HepG2 (cell line): Measurements from ENCODE around the gene FBXO48. TPM values are rescaled to one million over a fixed set of nuclear protein-coding genes. Genes with fewer than 3 reads are reported as not detected.
A peak's percentile ranks its signal among the peaks of the same experiment; 100 is the strongest.

Experiments used
- CREM ChIP-seq, 2 experiments: sonication (generic) in 1 of 2; formaldehyde crosslinking in 1 of 2; IDR thresholded peaks; 2 replicates each; pipeline versions ENCODE4 v1.4.0 to v1.6.1; 2016 to 2020; ENCODE audit warnings: antibody characterized with exemption in 1 of 2, mild to moderate bottlenecking in 1 of 2, missing genetic modification reagents in 1 of 2
- LBX2 ChIP-seq: sonication (generic); formaldehyde crosslinking; IDR thresholded peaks from 2 replicates; pipeline ENCODE4 v1.5.0; 2020; ENCODE audit warnings: missing genetic modification reagents, mild to moderate bottlenecking, borderline replicate concordance
- MYPOP ChIP-seq: sonication (generic); formaldehyde crosslinking; IDR thresholded peaks from 2 replicates; pipeline ENCODE4 v1.8.1; 2023; ENCODE audit warnings: mild to moderate bottlenecking, moderate library complexity, missing genetic modification reagents
- RFX5 ChIP-seq: IDR thresholded peaks from 2 replicates; pipeline ENCODE4 v1.6.1; 2011; ENCODE audit warnings: low read depth, low read length, improper control_type of control experiment
- ZNF225 ChIP-seq: sonication (generic); formaldehyde crosslinking; IDR thresholded peaks from 2 replicates; pipeline ENCODE4 v1.4.0; 2020; ENCODE audit warnings: mild to moderate bottlenecking, missing genetic modification reagents
- ZNF333 ChIP-seq: sonication (generic); formaldehyde crosslinking; IDR thresholded peaks from 2 replicates; pipeline ENCODE4 v1.4.0; 2020; ENCODE audit warnings: mild to moderate bottlenecking, missing genetic modification reagents, borderline replicate concordance
- ZNF574 ChIP-seq: sonication (generic); formaldehyde crosslinking; IDR thresholded peaks from 2 replicates; pipeline ENCODE4 v1.4.0; 2020; ENCODE audit warnings: missing genetic modification reagents
- ZNF646 ChIP-seq: sonication (generic); formaldehyde crosslinking; IDR thresholded peaks from 2 replicates; pipeline ENCODE4 v1.9.0; 2021; ENCODE audit warnings: mild to moderate bottlenecking, missing genetic modification reagents
- polyA plus RNA-seq, 8 experiments: library from polyadenylated mRNA; depleted of rRNA in 3 of 8; stranded (reverse) in 7 of 8; unstranded in 1 of 8; fragments of >200 nt; fragmentation: Illumina TruSeq in 4 of 8; extraction: Trizol in 4 of 8; gene quantifications; 2 replicates each; pipeline versions ENCODE4 v1.2.1 to v1.2.3, GENCODE V29; 2011 to 2016; ENCODE audit warnings: low read depth in 4 of 8, missing spikeins in 1 of 8, mixed read lengths in 1 of 8; ENCODE audit not compliant: insufficient read depth in 1 of 8
- total RNA-seq, 5 experiments: library from RNA; depleted of rRNA; stranded (reverse); fragments of >200 nt; fragmentation: Illumina TruSeq; extraction: Trizol; gene quantifications; 2 replicates each; pipeline ENCODE4 v1.2.3, GENCODE V29; 2016; ENCODE audit warnings: low read depth in 1 of 5

The FBXO48 gene
- total and polyA plus RNA-seq, 2 of the 13 experiments (the other 11 are each of a cell fraction or from before 2014, with no cell fraction given): 0.42 to 1.1 TPM

DNA sequence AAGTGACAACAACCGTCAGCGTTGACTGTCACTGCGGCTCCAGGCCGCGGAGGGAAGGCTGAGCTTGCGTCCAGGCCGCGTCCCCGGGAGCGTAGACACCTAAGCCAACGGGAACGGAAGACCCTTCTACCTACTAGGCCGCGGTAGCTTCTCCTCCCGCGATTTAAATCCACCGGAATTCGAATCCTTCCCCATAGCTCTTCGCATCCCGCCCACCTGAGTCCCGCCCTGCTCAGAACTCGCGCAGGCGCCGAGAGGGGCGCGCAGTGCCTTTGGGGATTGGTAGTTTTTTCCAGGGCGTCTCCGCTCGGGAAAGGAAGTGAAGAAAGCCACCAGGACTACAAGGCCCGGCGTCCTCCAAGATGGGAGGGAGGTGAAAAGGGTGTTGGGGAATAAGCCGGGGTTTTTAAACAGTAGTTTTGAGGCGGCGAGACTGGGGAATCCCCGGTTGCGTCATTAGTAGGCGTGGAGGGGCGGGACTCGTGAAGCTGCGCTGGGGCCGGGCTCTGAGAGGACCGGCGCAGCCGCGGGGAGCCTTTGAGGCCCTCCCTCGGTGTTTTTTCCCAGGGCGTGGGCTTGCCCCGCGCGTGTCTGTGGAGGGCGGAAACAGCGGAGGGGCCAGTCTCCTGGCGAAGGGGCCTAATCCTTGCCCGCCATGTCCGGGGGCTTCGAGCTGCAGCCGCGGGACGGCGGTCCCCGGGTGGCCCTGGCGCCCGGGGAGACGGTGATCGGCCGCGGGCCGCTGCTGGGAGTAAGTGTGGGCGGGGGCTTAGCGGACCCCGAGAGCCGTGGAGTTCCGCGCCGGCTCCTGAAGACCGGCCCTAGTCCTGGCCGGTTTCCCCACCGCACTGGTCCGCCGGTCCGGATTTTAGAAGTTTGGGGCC lies at the start of gene FBXO48, which contains the start of gene APLF (continued):
- peak; percentile 88 for TF ChIP-seq ZNF225 (CRISPR knock-in tag)
- TF ChIP-seq LBX2: no peak; the same call in 1 of the 2 replicates
- peak; percentile 84; the same call in 1 of the 2 replicates for TF ChIP-seq MYPOP
- no peak for TF ChIP-seq ZNF646 (CRISPR knock-in tag)
- TF ChIP-seq CREM (IDR thresholded peaks at IDR 0.05): peak; percentile 96
- 0 out of 2 replicates have a peak, but pooled peaks have one; percentile 33 for TF ChIP-seq CREM (CRISPR knock-in tag; IDR thresholded peaks at IDR 0.05)
- TF ChIP-seq RFX5: no peak
- TF ChIP-seq ZNF574 (CRISPR knock-in tag): peak; percentile 77
- peak; percentile 93; the same call in 1 of the 2 replicates for TF ChIP-seq ZNF333 (CRISPR knock-in tag)
